Lung microvascular endothelial cell (primary cell): ENCODE data around the gene ITGA4. TPM values are rescaled to one million over a fixed set of nuclear protein-coding genes. Genes with fewer than 3 reads are reported as not detected.
"Not testable (repeated sequence)": the region's sequence is repeated elsewhere in the genome, so short reads cannot be mapped to it uniquely, and the experiment has no call there.

Source experiments
- DNase-seq, 2 donors: peaks; one replicate each; pipeline versions ENCODE4 v3.0.0 to v3.0.0-alpha.2; 2010; ENCODE audit warnings: low read depth in 2 of 2
- total RNA-seq: library from RNA; depleted of rRNA; stranded (reverse); fragments of >200 nt; gene quantifications from 2 replicates; pipeline ENCODE4 v1.2.1, GENCODE V29; 2014

The ITGA4 gene
- total RNA-seq: 0.20 and 1.5 TPM in 2 replicates

- peak; percentile 50 to 60 for DNase-seq
These were observed at the start of gene ITGA4 for GRCh38 chr2:181457121-181457740. ITGA4 (plus strand) TSS chr2:181457386; CDS start chr2:181457655, 269 bp downstream.

- DNase-seq: no peak
These were observed 48.3 kb upstream of the ITGA4 start for GRCh38 chr2:181408861-181409260.

- no peak for DNase-seq
These were observed 45.9 kb upstream of the ITGA4 start for GRCh38 chr2:181411105-181411849.

- no peak for DNase-seq
These were observed 37.9 kb upstream of the ITGA4 start for GRCh38 chr2:181419129-181419855.

GRCh38 chr2:181420259-181421130 is 36.7 kb upstream of the ITGA4 start:
- DNase-seq: no peak

- no peak for DNase-seq
These were observed 36.1 kb upstream of the ITGA4 start for GRCh38 chr2:181421131-181421458.

- no peak for DNase-seq
These were observed 35.7 kb upstream of the ITGA4 start for GRCh38 chr2:181421464-181421863.

- DNase-seq: no peak
These were observed 30.5 kb upstream of the ITGA4 start for GRCh38 chr2:181426672-181427071.

- peak; percentile 9 to 33 for DNase-seq
These were observed 26.6 kb upstream of the ITGA4 start for GRCh38 chr2:181430406-181431118.

GRCh38 chr2:181431674-181432073 is 25.5 kb upstream of the ITGA4 start:
- no peak for DNase-seq

GRCh38 chr2:181438261-181438660 is 18.9 kb upstream of the ITGA4 start:
- no peak for DNase-seq

- no peak for DNase-seq
These were observed 16.8 kb upstream of the ITGA4 start for GRCh38 chr2:181440344-181440743.

GRCh38 chr2:181440919-181441318 is 16.3 kb upstream of the ITGA4 start:
- no peak for DNase-seq

- DNase-seq: no peak
These were observed 15.5 kb upstream of the ITGA4 start for GRCh38 chr2:181441670-181442069.

GRCh38 chr2:181444654-181445053 is 12.5 kb upstream of the ITGA4 start:
- no peak for DNase-seq

GRCh38 chr2:181446985-181447384 is 10.2 kb upstream of the ITGA4 start:
- DNase-seq: no peak

GRCh38 chr2:181449278-181449677 is 7.9 kb upstream of the ITGA4 start:
- DNase-seq: not testable (repeated sequence)

GRCh38 chr2:181454686-181455450 is 2.3 kb upstream of the ITGA4 start:
- no peak for DNase-seq

- no peak for DNase-seq
These were observed 496 bp upstream of the ITGA4 start for GRCh38 chr2:181456660-181457120.
